Activated CD8-positive, alpha-beta memory T cell treated with anti-CD3 and anti-CD28 coated beads for 4 hours (primary cell): ENCODE data around the gene CACHD1.

Experiments
- DNase-seq, 2 donors: peaks; one replicate each; pipeline ENCODE4 v3.0.0-alpha.2; 2020; ENCODE audit warnings: low read depth in 2 of 2

Gene CACHD1

GRCh38 chr1:64473367-64473766 is 3.4 kb downstream of the CACHD1 start:
- no peak for DNase-seq

DNA sequence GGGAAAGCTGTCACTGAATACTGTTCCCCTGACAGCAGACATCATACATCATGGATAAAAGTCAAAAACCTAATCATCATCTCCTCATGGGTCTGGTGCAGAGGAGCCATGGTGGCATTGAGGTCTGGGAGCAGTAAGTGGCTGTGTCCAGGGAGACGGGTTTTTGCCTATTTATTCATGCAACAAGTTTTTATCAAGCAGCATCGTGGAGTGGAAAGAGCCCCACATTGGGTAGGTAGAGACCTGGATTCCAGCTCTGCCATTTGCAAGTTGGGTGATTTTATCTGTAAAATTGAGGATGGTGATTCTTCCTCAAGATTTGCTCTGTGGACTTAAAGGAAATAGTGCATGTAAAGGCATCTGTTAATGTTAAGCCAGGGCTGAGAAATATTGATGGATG is 4.2 kb downstream of the CACHD1 start:
- DNase-seq = no peak

- no peak for DNase-seq
Observed at GRCh38 chr1:64474665-64475439, 4.9 kb downstream of the CACHD1 start.

DNA sequence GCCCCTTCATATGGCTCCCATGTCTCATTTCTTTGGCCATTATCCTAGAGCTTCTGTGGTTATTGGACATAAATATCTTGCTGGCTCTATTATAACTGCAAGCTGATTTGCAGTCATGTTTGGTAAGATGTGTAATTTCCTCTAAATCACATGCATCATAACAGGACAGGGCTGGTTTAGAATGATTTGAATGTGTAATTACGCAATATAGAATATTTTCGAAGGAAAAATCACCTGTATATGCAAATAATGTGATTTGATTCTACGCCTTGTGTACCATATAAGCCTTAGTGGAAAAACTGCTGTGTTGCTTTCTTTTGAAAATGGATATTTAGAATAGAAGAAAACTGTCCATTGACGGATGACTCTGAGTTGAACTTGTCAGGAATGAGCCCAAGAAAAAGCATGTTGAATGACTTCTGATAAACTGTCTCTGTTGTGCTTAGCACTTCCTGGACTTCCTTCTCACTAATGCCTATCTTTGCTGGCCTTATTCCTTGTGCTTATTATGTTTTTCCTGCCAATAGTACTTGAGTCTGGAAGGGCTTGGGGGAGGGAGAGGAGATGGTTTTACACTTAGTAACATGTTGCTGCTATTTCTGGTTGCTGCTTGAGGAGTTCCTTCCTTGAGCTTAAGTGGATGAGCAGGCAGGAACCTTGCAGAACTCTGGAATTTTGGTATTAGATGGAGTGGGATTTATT is 6.5 kb downstream of the CACHD1 start:
- DNase-seq = no peak

DNA sequence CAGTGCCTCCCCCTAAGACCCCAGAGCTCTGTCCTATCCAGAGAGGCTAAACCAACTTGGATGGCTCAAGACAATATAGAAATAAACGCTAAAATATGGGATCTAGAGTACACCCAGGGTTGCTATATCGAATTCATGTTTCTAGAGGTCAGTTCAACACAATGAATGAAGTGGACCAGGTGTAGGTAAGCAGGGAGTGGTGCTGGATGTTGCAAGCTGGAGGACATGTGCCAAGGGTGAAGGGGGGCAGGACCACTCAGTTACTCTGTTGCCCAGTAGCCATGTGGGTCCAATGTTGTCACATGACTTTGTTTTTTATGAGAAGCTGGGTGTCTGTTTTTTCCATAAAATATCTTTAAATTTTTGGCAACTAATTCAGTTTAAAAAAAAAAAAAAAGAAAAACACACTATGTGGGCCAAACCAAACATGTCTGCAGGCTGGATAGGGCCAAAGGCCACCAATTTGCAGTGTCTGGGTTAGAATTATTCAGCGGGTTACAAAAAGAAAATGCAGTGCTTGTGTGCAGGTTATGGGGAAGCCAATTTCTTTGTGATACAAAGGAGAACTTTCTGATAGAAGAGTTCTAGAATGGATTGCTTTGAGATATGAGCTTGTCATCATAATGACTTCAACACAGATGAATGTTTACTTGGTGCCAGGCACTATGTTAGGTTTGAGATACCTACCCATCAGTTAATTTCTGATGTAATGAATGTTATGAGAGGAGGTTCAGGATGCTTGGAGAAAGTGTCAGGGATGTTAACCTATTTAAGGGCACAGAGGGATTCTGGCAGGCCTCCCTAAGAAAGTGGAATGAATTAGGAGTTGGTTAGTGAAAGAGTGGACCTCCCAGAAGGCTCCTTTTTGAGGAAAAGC is 8.9 kb downstream of the CACHD1 start:
- no peak for DNase-seq

GRCh38 chr1:64479874-64480273 is 9.9 kb downstream of the CACHD1 start:
- no peak for DNase-seq

DNA sequence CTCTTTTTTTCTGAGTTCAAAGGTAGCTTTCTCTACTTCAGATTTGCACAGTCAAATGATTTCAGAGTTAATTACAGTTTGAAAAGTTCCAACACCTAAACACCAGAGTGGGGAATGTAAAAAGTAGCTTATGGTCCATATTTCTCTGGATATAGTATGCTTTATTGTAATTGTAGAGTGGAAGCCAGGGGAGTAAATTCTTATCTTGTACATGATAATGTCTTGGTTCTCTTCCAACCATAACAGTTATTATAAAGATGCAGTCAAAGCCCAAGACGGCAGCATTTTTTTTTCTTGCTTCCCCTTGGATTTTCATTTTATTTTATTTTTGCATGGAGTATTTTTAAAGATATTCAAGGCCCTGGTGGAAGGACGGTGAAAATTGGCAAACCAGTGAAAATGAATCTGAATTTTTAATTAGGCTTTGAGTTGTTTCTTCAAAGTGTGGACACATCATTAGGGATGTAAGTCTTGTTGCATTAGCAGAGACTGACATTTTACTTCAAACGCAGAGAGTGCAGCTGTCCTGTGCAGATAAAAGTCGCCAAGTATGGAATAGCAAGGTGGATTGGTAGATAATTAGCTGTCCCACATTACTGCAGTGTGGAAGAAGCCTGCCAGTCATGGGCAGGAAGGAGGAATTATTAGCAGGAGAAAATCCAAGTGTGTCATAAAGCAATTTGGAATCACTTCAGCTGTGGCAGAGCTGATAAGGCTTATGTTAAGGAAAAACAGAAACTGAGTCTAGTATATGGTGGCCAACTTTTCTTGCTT is 11.3 kb downstream of the CACHD1 start:
- no peak for DNase-seq

- no peak for DNase-seq
Observed at GRCh38 chr1:64482128-64482527, 12.2 kb downstream of the CACHD1 start.

GRCh38 chr1:64482720-64483119 is 12.8 kb downstream of the CACHD1 start:
- DNase-seq = no peak

DNA sequence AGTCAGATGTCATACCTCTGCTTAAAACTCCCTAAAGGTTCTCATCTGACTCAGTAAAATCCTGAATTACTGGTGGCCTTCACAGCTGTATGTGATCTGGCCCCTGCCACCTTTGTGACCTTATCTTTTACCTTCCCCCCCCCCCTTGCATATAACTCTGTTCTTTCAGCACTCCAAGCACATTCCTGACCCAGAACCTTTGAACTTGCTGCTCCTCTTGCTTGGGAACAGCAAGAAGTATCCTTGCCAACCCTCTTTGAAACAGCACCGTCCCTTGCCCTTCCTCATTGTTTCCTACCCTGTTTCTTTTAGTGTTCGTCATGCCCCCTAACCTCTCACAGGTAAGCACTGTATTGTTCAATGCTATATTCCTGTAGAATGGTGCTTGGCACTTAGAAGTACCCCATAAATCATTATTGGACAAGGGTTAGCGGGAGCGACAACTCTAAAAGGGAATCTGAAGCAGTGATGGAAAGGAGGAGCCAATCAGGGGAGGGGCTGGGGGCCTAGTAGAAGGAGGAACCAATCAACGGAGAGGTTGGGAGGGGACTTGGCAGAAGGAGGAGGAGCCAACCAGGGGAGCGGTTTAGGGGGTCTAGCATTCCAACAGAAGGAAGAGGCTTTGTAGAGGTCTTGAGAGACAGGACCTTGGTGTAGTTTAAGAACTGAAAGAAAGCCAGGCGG is 13.9 kb downstream of the CACHD1 start:
- DNase-seq = no peak

- DNase-seq = no peak
Observed at GRCh38 chr1:64484651-64485050, 14.7 kb downstream of the CACHD1 start.

DNA sequence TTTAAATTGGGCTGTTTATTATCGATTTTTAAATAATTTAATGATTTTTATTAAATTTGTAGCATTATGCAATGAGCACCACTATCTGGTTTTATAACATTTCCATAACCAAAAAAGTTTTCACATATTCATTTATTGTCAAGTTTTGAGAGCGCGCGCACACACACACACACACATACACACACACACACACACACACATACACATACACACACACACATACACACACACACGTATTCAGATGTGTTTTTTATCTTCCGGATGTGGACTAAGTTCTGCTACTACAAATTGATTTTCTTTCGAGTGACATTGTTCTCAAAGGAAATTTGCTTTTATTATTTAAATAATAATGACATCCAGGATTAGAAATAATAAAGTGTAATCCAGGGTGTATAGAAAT is 16.3 kb downstream of the CACHD1 start:
- DNase-seq = no peak

GRCh38 chr1:64487061-64487460 is 17.1 kb downstream of the CACHD1 start:
- DNase-seq = no peak

DNA sequence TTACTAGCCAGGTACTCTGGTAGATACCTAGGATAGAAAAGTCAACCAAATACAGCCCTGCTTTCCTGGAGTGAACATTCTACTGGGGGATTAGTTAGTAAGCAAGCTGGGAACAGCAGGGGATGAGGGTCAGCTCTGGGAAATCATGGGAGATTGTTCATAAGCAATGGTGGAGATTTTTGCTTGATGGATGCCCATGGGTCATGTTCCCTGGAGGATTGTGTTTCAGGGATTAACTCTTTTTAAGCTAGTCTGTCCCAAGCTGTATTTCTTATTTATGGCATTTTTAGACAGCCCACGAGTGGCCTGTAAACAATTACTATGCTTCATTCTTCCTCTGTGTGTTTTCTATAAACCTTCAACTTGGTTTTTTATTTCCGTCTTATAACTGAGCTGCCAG is 18.9 kb downstream of the CACHD1 start:
- no peak for DNase-seq

- DNase-seq = no peak
Observed at GRCh38 chr1:64489707-64490106, 19.8 kb downstream of the CACHD1 start.

DNA sequence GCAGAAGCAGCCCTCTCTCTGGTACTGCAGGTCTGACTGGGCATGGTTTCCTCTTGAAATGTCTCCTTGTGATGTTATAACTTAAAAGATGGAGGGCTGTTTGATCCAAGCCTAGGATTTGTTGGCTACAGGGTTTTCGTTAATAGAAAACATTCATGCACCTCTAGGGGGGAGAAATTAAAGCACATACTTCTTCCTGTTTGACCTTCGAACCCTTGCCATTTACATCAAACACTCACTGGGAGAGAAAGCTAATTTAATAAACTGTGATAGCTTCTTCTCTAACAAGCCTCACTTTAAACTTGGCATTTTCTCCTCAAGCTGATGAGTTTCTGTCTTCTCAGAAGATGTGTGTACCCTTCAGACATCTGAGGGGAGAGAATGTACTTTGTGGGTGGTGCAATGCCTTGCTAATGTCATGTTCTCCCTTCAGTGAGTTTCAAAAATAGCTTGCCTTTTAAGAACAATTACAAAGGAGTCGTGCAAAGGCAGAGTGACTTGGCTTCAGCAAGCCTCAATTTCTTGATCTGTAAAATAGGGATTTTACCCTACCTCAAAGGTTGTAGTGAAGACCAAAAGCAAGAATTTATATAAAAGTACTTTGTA is 20.4 kb downstream of the CACHD1 start:
- no peak for DNase-seq

DNA sequence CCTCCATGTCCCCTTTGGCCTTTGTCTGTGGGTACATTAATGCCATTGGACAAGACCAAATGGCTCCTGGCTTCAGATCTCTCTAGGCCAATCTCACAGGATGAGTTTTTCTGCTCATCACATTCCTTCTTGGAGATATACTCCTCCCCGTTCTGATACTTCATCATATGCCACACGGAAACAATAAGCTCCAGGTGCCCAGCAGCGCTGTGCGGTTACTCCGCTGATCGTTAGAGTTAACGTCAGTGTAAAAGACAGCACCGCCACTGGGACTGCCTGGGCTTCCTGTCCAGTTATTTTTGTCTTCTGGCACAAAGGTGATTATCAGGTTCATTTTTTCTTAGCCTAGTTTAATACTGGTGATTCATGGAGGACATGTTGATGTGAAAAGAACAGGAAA is 22.5 kb downstream of the CACHD1 start:
- no peak for DNase-seq

GRCh38 chr1:64493831-64494230 is 23.9 kb downstream of the CACHD1 start:
- DNase-seq = no peak

DNA sequence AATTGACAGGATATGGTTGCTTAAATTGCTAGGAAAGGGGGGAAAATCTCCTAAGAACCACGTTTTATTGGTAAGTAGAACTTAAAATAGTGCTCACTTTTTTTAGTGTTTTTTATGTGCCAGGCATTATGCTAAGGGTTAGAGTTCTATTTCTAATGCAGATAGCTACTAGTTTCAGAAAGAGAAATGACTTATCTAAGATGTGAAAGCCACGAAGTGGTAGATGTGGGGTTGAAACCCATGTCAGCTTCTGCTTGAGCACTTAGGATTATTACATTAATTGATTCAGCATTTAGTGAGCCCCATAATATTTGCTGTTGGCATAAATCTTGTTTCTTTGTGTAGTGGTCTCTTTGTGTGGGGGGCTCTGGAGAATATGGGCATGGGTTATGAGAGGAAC is 24.7 kb downstream of the CACHD1 start:
- no peak for DNase-seq

- DNase-seq = no peak
Observed at GRCh38 chr1:64495878-64496277, 25.9 kb downstream of the CACHD1 start.

- no peak for DNase-seq
Observed at GRCh38 chr1:64496606-64497005, 26.7 kb downstream of the CACHD1 start.
